Spinal cord (tissue), 10 donors: ENCODE results near the gene ARHGAP22. TPM values are rescaled to one million over a fixed set of nuclear protein-coding genes. Genes with fewer than 3 reads are reported as not detected.

Experiments used
- DNase-seq, 6 donors: peaks; one replicate each; pipeline versions ENCODE4 v3.0.0 to v3.0.0-alpha.2; 2013 to 2015; ENCODE audit warnings: low spot score in 6 of 6, low read depth in 4 of 6
- H3K27ac ChIP-seq: one replicate; pipeline ENCODE4 v1.5.1; 2013; ENCODE audit warnings: low read depth, low read length, control low read depth
- H3K27me3 ChIP-seq: one replicate; pipeline ENCODE4 v1.6.1; 2013; ENCODE audit warnings: low read length; ENCODE audit not compliant: control insufficient read depth, insufficient read depth
- H3K36me3 ChIP-seq: one replicate; pipeline ENCODE4 v1.6.1; 2013; ENCODE audit warnings: low read length; ENCODE audit not compliant: control insufficient read depth, insufficient read depth
- H3K4me1 ChIP-seq: one replicate; pipeline ENCODE4 v1.6.1; 2013; ENCODE audit warnings: low read length; ENCODE audit not compliant: control insufficient read depth, insufficient read depth
- H3K4me3 ChIP-seq: one replicate; pipeline ENCODE4 v1.5.1; 2013; ENCODE audit warnings: low read depth, low read length, control low read depth
- H3K9me3 ChIP-seq: one replicate; pipeline ENCODE4 v1.6.1; 2013; ENCODE audit warnings: low read length; ENCODE audit not compliant: control insufficient read depth, insufficient read depth
- WGBS: methylation state at CpG from one replicate; pipeline ENCODE4 v1.1.5; 2013; ENCODE audit warnings: missing lambda C conversion rate; ENCODE audit not compliant: insufficient coverage; 5-methylcytosine and 5-hydroxymethylcytosine counted together
- polyA plus RNA-seq, 2 donors: library from polyadenylated mRNA; unstranded; fragments of 120-200 nt; gene quantifications; one replicate each; pipeline ENCODE4 v1.2.1, GENCODE V29; 2013; ENCODE audit not compliant: insufficient read length in 2 of 2
- total RNA-seq, 2 donors: library from RNA; depleted of rRNA in 1 of 2; stranded (reverse); fragments of 120-200 nt in 1 of 2; fragments of >200 nt in 1 of 2; gene quantifications; one replicate each; pipeline versions ENCODE4 v1.2.3 to v1.2.4, GENCODE V29; 2013 to 2014
- donor health status: healthy.

The ARHGAP22 gene
- total and polyA plus RNA-seq, 4 donors: 6.2 to 13.2 (median 11.9) TPM

- Histone ChIP-seq H3K9me3 (no peaks in the 10 kb centered on the region), H3K27me3 (no peaks in the 10 kb centered on the region), H3K27ac (no peak overlapping the region), H3K36me3 (peaks cover 36% of the 10 kb centered on the region), H3K4me3 (no peak overlapping the region), H3K4me1 (peaks cover 27% of the 10 kb centered on the region)
- DNase-seq: no peak
- 95% methylated on average over 13 of the region's 15 CpGs for WGBS
Measured at GRCh38 chr10:48455392-48456151, 149.3 kb downstream of the ARHGAP22 start.

- no peak for DNase-seq
- H3K27ac ChIP-seq: no peak overlapping the region
Measured at GRCh38 chr10:48455055-48455391, 149.8 kb downstream of the ARHGAP22 start.

GRCh38 chr10:48454302-48455054 is 150.4 kb downstream of the ARHGAP22 start:
- Histone ChIP-seq H3K27me3 (no peaks in the 10 kb centered on the region), H3K4me1 (peaks cover 27% of the 10 kb centered on the region), H3K36me3 (peaks cover 40% of the 10 kb centered on the region), H3K4me3 (no peak overlapping the region), H3K27ac (no peak overlapping the region), H3K9me3 (no peaks in the 10 kb centered on the region)
- no peak for DNase-seq
- WGBS: 84% methylated on average over 12 of the region's 12 CpGs

More at GRCh38 chr10:48455055-48455391, 149.8 kb downstream of the ARHGAP22 start:
- no peaks in the 10 kb centered on the region for H3K27me3 ChIP-seq
- 93% methylated on average over 11 of the region's 11 CpGs for WGBS
- H3K4me3 ChIP-seq: no peak overlapping the region
- H3K4me1 ChIP-seq: peaks cover 27% of the 10 kb centered on the region
- peaks cover 41% of the 10 kb centered on the region for H3K36me3 ChIP-seq
- no peaks in the 10 kb centered on the region for H3K9me3 ChIP-seq

GRCh38 chr10:48453451-48454301 is 151.2 kb downstream of the ARHGAP22 start:
- H3K36me3 ChIP-seq: peaks cover 41% of the 10 kb centered on the region
- H3K4me1 ChIP-seq: peaks cover 27% of the 10 kb centered on the region
- no peaks in the 10 kb centered on the region for H3K9me3 ChIP-seq
- DNase-seq: no peak
- no peaks in the 10 kb centered on the region for H3K27me3 ChIP-seq
- H3K4me3 ChIP-seq: no peak overlapping the region
- H3K27ac ChIP-seq: no peak overlapping the region
- WGBS: 91% methylated on average over 17 of the region's 19 CpGs

- peaks cover 44% of the 10 kb centered on the region for H3K36me3 ChIP-seq
- H3K9me3 ChIP-seq: no peaks in the 10 kb centered on the region
- H3K4me1 ChIP-seq: peaks cover 27% of the 10 kb centered on the region
- no peaks in the 10 kb centered on the region for H3K27me3 ChIP-seq
- no peak for DNase-seq
- H3K27ac ChIP-seq: no peak overlapping the region
- 93% methylated on average over 6 of the region's 6 CpGs for WGBS
- H3K4me3 ChIP-seq: no peak overlapping the region
Measured at GRCh38 chr10:48452879-48453412, 151.9 kb downstream of the ARHGAP22 start.

GRCh38 chr10:48451969-48452878 is 152.6 kb downstream of the ARHGAP22 start:
- H3K4me3 ChIP-seq: no peak overlapping the region
- H3K27ac ChIP-seq: no peak overlapping the region
- no peaks in the 10 kb centered on the region for H3K9me3 ChIP-seq
- H3K27me3 ChIP-seq: no peaks in the 10 kb centered on the region
- H3K4me1 ChIP-seq: peaks cover 23% of the 10 kb centered on the region
- WGBS: 96% methylated on average over 6 of the region's 15 CpGs
- peaks cover 44% of the 10 kb centered on the region for H3K36me3 ChIP-seq
- DNase-seq: no peak

GRCh38 chr10:48450741-48451466 is 154.0 kb downstream of the ARHGAP22 start:
- no peak for DNase-seq
- Histone ChIP-seq H3K36me3 (peaks cover 46% of the 10 kb centered on the region), H3K27me3 (no peaks in the 10 kb centered on the region), H3K4me1 (peaks cover 10% of the 10 kb centered on the region), H3K27ac (no peak overlapping the region), H3K9me3 (no peaks in the 10 kb centered on the region), H3K4me3 (no peak overlapping the region)
- 91% methylated on average over 43 of the region's 43 CpGs for WGBS

- peaks cover 8% of the 10 kb centered on the region for H3K4me1 ChIP-seq
- 95% methylated on average over 46 of the region's 49 CpGs for WGBS
- H3K36me3 ChIP-seq: peaks cover 51% of the 10 kb centered on the region
- H3K4me3 ChIP-seq: no peak overlapping the region
- H3K27ac ChIP-seq: no peak overlapping the region
- no peaks in the 10 kb centered on the region for H3K27me3 ChIP-seq
- H3K9me3 ChIP-seq: no peaks in the 10 kb centered on the region
- DNase-seq: no peak
Measured at GRCh38 chr10:48450233-48450740, 154.6 kb downstream of the ARHGAP22 start.
